ENCODE data around the gene BMPR1A.

- TF ChIP-seq CTCF (IDR thresholded peaks at IDR 0.05) = no peak
- no peak for TF ChIP-seq EP300 (IDR thresholded peaks at IDR 0.05; ENCODE audit: low read depth)
- TF ChIP-seq POLR2A (IDR thresholded peaks at IDR 0.05) = no peak
Measured at GRCh38 chr10:86981716-86982115, 225.3 kb downstream of the BMPR1A start.
